ENCODE data around the gene MISP. TPM values are rescaled to one million over a fixed set of nuclear protein-coding genes. Genes with fewer than 3 reads are reported as not detected.

Gene MISP
- total and polyA plus RNA-seq, 10 of the 15 experiments (the other 5 are each of a cell fraction or from before 2014, with no cell fraction given) = not detected

DNA sequence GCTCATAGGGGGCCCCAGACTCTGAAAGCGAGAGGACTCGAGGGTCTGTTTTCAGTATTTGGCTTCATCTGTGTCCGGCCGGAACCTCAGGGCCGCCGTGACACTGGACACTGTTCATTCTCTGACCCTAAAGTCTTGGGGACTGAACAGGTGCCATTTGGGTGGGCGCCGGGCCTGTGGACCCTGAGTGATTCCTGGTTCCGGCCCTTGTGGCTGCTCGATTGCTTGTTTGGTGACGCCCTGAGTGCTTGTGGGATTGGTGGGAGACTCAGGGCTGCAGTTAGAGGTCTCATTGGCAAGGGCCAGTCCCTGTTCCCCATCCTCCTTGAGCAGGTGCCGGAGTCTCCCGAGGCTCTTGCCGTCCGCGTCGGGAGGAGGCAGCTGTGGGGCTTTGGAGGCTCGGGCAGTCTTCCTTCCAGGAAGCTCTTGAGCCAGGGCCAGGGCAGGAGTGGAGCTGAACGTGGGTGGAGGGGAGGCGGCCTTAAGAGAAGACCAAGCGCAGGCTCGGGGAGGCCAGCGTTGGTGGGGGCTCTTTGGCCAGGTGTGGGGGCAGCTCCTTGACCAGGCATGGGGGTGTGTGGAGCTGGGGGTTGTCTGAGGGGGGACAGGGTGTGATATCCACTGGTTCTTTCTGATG lies 51.1 kb downstream of the MISP start:
- no TSS peak for BruUV-seq (replicated peaks)
- Histone ChIP-seq H2AFZ (ENCODE audit: control insufficient read depth, low read depth, low read length) (no peak overlapping the region), H3K9ac (ENCODE audit: control insufficient read depth, insufficient read depth, low read length) (no peak overlapping the region), H4K20me1 (ENCODE audit: control insufficient read depth, insufficient read depth) (peaks cover 38% of the 10 kb centered on the region), H3K36me3 (ENCODE audit: control insufficient read depth in 2 of 2, insufficient read depth in 2 of 2, low read length in 1 of 2) (peaks cover 19 to 67% of the 10 kb centered on the region in 2 experiments; a peak in 3 of 4 replicates), H3K27me3 (replicated peaks in 1 of 2; ENCODE audit: control insufficient read depth in 2 of 2, insufficient read depth in 2 of 2, low read length in 1 of 2) (no peaks in the 10 kb centered on the region), H3K4me3 (peak overlapping the region; percentile 51; the same call in 1 of the 2 replicates), H3K9me3 (replicated peaks; ENCODE audit: control insufficient read depth, insufficient read depth, low read length) (no peaks in the 10 kb centered on the region), H3K4me2 (ENCODE audit: control insufficient read depth, insufficient read depth) (peak overlapping the region; percentile 2; the same call in 1 of the 2 replicates), H3K27ac (ENCODE audit: control insufficient read depth, insufficient read depth) (no peak overlapping the region), H3K79me2 (ENCODE audit: control insufficient read depth, insufficient read depth, low read length) (peaks cover 69% of the 10 kb centered on the region), H3K4me1 (ENCODE audit: control insufficient read depth, insufficient read depth, low read length) (peaks cover 7% of the 10 kb centered on the region; the same call in 1 of the 2 replicates)
- FAIRE-seq = no peak
- in situ Hi-C loops (cut with MboI) = no loop called here
- SMC1A ChIA-PET (ENCODE audit: uncharacterized antibody, unreplicated experiment) = no interaction called here
- CTCF ChIA-PET = no interaction called here
- RAD21 ChIA-PET (ENCODE audit: unreplicated experiment) = no interaction called here
- TF ChIP-seq BMI1 (IDR thresholded peaks at IDR 0.05; ENCODE audit: borderline replicate concordance) (no peak), POLR2A (IDR thresholded peaks at IDR 0.05; ENCODE audit: low read depth, low read length) (peak; percentile 56)
- 88% methylated on average over 22 of the region's 23 CpGs for WGBS (ENCODE audit: insufficient coverage, insufficient replicate concordance, low lambda C conversion rate, missing lambda C conversion rate)
- POLR2A ChIA-PET = no interaction called here
- no peak for ATAC-seq
- intact Hi-C loops (cut with micrococcal nuclease; ENCODE audit: unreplicated experiment) = no loop called here
- DNase-seq (ENCODE audit: low read depth, low spot score) = no peak

DNA sequence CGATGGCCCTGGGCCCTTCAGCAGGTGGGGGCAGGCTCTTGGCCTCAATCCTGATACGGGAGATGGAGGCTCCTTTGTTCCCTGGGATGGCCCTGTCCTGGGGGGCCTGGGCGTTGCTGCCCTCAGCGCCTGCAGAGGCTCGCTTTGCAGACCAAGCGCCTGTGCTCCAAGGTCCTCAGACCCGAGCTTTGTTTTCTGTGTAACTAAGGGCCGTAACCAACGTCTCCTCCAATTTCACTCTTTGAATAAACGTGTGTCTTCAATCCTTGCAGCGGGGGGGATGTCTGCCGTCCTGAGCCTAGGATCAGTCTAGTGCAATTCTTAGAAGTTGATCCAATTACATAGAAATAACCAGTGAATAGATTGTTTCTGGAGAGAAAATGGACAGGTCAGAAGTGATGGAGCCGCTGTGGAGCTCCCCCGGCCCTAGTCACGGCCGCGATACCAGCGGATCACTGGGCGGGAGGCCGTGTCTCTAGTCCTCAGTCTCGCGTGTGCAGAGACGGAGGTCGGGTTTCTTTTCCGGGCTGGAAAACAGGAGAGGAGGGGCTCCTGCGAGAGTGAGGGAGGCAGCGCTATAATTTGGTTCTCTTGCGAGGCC lies 51.7 kb downstream of the MISP start:
- BruUV-seq (replicated peaks) = no TSS peak
- DNase-seq (ENCODE audit: low read depth, low spot score) = no peak
- peaks cover 70% of the 10 kb centered on the region for H3K79me2 ChIP-seq (ENCODE audit: control insufficient read depth, insufficient read depth, low read length)
- WGBS (ENCODE audit: insufficient coverage, insufficient replicate concordance, low lambda C conversion rate, missing lambda C conversion rate) = 98% methylated on average over 28 of the region's 28 CpGs
- H3K4me3 ChIP-seq = no peak overlapping the region
- FAIRE-seq = no peak
- RAD21 ChIA-PET (ENCODE audit: unreplicated experiment) = no interaction called here
- CTCF ChIA-PET = no interaction called here
- POLR2A ChIA-PET = interaction anchor here (0.6 kb wide), 1 partner anchor 453 kb away, joined by 6 read pairs; no protein-coding TSS in a partner anchor
- intact Hi-C loops (cut with micrococcal nuclease; ENCODE audit: unreplicated experiment) = no loop called here
- no peak overlapping the region for H3K4me2 ChIP-seq (ENCODE audit: control insufficient read depth, insufficient read depth)
- no peaks in the 10 kb centered on the region for H3K9me3 ChIP-seq (replicated peaks; ENCODE audit: control insufficient read depth, insufficient read depth, low read length)
- peaks cover 23 to 72% of the 10 kb centered on the region in 2 experiments; a peak in 3 of 4 replicates for H3K36me3 ChIP-seq (ENCODE audit: control insufficient read depth in 2 of 2, insufficient read depth in 2 of 2, low read length in 1 of 2)
- ATAC-seq = no peak
- TF ChIP-seq, protein P1, sequence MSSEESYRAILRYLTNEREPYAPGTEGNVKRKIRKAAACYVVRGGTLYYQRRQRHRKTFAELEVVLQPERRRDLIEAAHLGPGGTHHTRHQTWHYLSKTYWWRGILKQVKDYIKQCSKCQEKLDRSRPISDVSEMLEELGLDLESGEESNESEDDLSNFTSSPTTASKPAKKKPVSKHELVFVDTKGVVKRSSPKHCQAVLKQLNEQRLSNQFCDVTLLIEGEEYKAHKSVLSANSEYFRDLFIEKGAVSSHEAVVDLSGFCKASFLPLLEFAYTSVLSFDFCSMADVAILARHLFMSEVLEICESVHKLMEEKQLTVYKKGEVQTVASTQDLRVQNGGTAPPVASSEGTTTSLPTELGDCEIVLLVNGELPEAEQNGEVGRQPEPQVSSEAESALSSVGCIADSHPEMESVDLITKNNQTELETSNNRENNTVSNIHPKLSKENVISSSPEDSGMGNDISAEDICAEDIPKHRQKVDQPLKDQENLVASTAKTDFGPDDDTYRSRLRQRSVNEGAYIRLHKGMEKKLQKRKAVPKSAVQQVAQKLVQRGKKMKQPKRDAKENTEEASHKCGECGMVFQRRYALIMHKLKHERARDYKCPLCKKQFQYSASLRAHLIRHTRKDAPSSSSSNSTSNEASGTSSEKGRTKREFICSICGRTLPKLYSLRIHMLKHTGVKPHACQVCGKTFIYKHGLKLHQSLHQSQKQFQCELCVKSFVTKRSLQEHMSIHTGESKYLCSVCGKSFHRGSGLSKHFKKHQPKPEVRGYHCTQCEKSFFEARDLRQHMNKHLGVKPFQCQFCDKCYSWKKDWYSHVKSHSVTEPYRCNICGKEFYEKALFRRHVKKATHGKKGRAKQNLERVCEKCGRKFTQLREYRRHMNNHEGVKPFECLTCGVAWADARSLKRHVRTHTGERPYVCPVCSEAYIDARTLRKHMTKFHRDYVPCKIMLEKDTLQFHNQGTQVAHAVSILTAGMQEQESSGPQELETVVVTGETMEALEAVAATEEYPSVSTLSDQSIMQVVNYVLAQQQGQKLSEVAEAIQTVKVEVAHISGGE (CRISPR knock-in tag; IDR thresholded peaks at IDR 0.05) = no peak
- TF ChIP-seq SMAD1 (IDR thresholded peaks at IDR 0.05; ENCODE audit: low read depth, partially characterized antibody) = no peak
- TF ChIP-seq POLR2AphosphoS5 (IDR thresholded peaks at IDR 0.05; ENCODE audit: low read length) = peak; percentile 7; the same call in 1 of the 2 replicates
- TF ChIP-seq POLR2A (IDR thresholded peaks at IDR 0.05; ENCODE audit: low read depth, low read length) = peak; percentile 1; the same call in 1 of the 2 replicates
- no peak overlapping the region for H3K9ac ChIP-seq (ENCODE audit: control insufficient read depth, insufficient read depth, low read length)
- H4K20me1 ChIP-seq (ENCODE audit: control insufficient read depth, insufficient read depth) = peaks cover 38% of the 10 kb centered on the region
- SMC1A ChIA-PET (ENCODE audit: uncharacterized antibody, unreplicated experiment) = no interaction called here
- H3K27ac ChIP-seq (ENCODE audit: control insufficient read depth, insufficient read depth) = no peak overlapping the region
- no peaks in the 10 kb centered on the region for H3K27me3 ChIP-seq (replicated peaks in 1 of 2; ENCODE audit: control insufficient read depth in 2 of 2, insufficient read depth in 2 of 2, low read length in 1 of 2)
- H3K4me1 ChIP-seq (ENCODE audit: control insufficient read depth, insufficient read depth, low read length) = peaks cover 7% of the 10 kb centered on the region; the same call in 1 of the 2 replicates
- in situ Hi-C loops (cut with MboI) = no loop called here
- no peak overlapping the region for H2AFZ ChIP-seq (ENCODE audit: control insufficient read depth, low read depth, low read length)

All from GM12878 (cell line).